Gastroesophageal sphincter (tissue), 4 donors: ENCODE data around the gene RBM47. TPM values are rescaled to one million over a fixed set of nuclear protein-coding genes. Genes with fewer than 3 reads are reported as not detected.

Experiments used
- ATAC-seq: fragments of 150-250 bp; one replicate; pipeline ENCODE4 v1.9.1; 2016; ENCODE audit warnings: mild to moderate bottlenecking, moderate library complexity
- H3K27ac ChIP-seq, 4 donors: fragments of 200-600 bp; sonication (generic) in 3 of 4; 1 replicate in 3 of 4; 2 replicates in 1 of 4; pipeline ENCODE4 v1.5.1; 2016 to 2019
- H3K27me3 ChIP-seq: fragments of 200-600 bp; sonication (generic); one replicate; pipeline ENCODE4 v1.5.1; 2019
- H3K36me3 ChIP-seq, 2 donors: fragments of 200-600 bp; sonication (generic); one replicate each; pipeline ENCODE4 v1.5.1; 2019; ENCODE audit warnings: control low read depth in 1 of 2
- H3K4me1 ChIP-seq, 3 donors: fragments of 200-600 bp; sonication (generic); 1 replicate in 2 of 3; 2 replicates in 1 of 3; pipeline ENCODE4 v1.5.1; 2016 to 2019; ENCODE audit warnings: control low read depth in 2 of 3
- H3K4me3 ChIP-seq, 2 donors: fragments of 200-600 bp; sonication (generic); one replicate each; pipeline ENCODE4 v1.5.1; 2019; ENCODE audit warnings: mild to moderate bottlenecking in 1 of 2, moderate library complexity in 1 of 2
- H3K9me3 ChIP-seq, 3 donors: fragments of 200-600 bp; sonication (generic); one replicate each; pipeline ENCODE4 v1.5.1; 2017 to 2019; ENCODE audit warnings: control low read depth in 2 of 3
- EP300 ChIP-seq: sonication (generic); formaldehyde crosslinking; IDR thresholded peaks from one replicate; pipeline ENCODE4 v1.6.1; 2017; ENCODE audit warnings: antibody characterized with exemption, mild to moderate bottlenecking
- POLR2A ChIP-seq, 2 donors: fragments of 450-650 bp; IDR thresholded peaks; one replicate each; pipeline ENCODE4 v1.6.1; 2017; ENCODE audit warnings: antibody characterized with exemption in 2 of 2, mild to moderate bottlenecking in 2 of 2, moderate library complexity in 1 of 2
- POLR2AphosphoS5 ChIP-seq: sonication (generic); formaldehyde crosslinking; IDR thresholded peaks from one replicate; pipeline ENCODE4 v1.6.1; 2017; ENCODE audit warnings: antibody characterized with exemption
- WGBS, 2 donors: methylation state at CpG; one replicate each; pipeline ENCODE4 v1.1.5; 2018; ENCODE audit warnings: low coverage in 1 of 2; 5-methylcytosine and 5-hydroxymethylcytosine counted together
- small RNA-seq, 4 donors: library from RNA; depleted of rRNA; stranded (forward); fragments of <200 nt; gene quantifications; one replicate each; pipeline ENCODE3, GENCODE V24; 2016
- total RNA-seq, 4 donors: library from RNA; depleted of rRNA; stranded (reverse); fragments of >200 nt; gene quantifications; one replicate each; pipeline ENCODE4 v1.1.0, GENCODE V29; 2016
- TF ChIP-seq, protein P1 (sequence below), 4 experiments: fragments of 200-600 bp in 2 of 4; fragments of 450-650 bp in 2 of 4; sonication (generic) in 1 of 4; IDR thresholded peaks; one replicate each; pipeline ENCODE4 v1.5.1; 2017 to 2019; ENCODE audit warnings: antibody characterized with exemption in 4 of 4, mild to moderate bottlenecking in 2 of 4, moderate library complexity in 2 of 4

The RBM47 gene
- total RNA-seq, 4 donors from 2014 or later: 9.1 to 36.9 (median 26.4) TPM

DNA sequence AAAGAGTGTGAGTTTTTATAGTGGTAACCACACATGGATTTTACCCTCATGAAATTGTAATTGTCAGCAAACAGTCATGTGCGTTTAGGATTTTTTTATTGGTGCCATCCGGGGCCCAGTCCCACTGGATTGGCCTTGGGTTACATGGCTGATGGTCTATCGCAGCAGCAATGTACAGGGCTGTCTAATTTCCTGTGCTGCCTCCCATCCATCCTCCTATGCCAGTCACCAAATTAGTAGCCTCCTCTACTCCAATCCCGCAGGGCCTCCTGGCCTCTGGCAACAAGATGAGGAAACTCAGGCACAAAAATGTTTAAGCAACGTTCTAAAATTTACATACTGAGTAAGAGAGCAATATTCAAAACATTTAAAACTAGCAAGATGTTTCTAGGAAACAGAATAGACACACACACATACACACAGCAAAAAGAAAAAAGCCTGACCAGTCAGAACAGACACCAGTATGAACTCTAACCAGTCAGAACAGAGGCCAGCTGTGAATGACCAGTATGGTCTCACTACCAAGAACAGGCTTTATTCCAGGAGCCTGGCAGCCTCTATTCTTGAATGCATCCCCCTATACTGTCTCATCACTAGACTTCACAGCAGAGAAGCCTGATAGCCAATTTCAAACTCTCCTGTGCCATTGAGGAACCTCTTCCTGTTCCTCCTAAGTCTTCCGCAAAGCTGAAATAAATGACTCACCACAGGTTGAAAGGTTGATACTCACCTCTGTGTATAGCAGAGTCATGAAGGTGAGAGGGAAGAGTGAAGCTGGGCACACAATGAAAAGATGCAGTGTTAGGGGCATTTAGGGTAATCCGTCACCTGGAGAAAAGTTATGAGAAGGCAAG is 251.9 kb downstream of the RBM47 start:
- ATAC-seq: no peak
- H3K27me3 ChIP-seq: no peaks in the 10 kb centered on the region
- H3K4me1 ChIP-seq: no peaks in the 10 kb centered on the region
- TF ChIP-seq POLR2AphosphoS5: no peak
- TF ChIP-seq POLR2A (IDR thresholded peaks at IDR 0.05): no peak
- no peak for TF ChIP-seq EP300
- TF ChIP-seq, protein P1, sequence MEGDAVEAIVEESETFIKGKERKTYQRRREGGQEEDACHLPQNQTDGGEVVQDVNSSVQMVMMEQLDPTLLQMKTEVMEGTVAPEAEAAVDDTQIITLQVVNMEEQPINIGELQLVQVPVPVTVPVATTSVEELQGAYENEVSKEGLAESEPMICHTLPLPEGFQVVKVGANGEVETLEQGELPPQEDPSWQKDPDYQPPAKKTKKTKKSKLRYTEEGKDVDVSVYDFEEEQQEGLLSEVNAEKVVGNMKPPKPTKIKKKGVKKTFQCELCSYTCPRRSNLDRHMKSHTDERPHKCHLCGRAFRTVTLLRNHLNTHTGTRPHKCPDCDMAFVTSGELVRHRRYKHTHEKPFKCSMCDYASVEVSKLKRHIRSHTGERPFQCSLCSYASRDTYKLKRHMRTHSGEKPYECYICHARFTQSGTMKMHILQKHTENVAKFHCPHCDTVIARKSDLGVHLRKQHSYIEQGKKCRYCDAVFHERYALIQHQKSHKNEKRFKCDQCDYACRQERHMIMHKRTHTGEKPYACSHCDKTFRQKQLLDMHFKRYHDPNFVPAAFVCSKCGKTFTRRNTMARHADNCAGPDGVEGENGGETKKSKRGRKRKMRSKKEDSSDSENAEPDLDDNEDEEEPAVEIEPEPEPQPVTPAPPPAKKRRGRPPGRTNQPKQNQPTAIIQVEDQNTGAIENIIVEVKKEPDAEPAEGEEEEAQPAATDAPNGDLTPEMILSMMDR (IDR thresholded peaks at IDR 0.05): no peak
- no peaks in the 10 kb centered on the region for H3K9me3 ChIP-seq
- 61 to 81% methylated on average over 3 to 7 of the region's 7 CpGs for whole genome bisulfite sequencing, 2 donors
- no peak overlapping the region for H3K4me3 ChIP-seq
- no peaks in the 10 kb centered on the region for H3K36me3 ChIP-seq
- no peak overlapping the region for H3K27ac ChIP-seq

DNA sequence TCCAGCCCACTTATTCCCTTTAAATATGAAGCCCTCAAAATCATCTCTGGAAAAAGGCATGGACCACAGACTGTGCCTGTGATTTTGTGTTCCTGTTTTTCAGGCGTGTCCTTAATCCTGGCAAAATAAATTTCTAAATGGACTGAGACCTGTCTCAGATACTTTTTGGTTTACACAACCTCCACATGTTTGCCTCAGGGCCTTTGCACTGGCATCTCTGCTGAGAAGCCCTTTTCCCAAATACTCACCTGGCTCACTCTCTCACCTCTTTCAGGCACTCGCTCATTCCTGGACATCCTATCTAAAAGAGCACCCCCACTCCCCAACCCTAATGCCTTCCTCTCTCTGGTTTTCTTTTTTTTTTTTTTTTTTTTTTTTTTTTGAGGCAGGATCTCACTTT is 254.0 kb downstream of the RBM47 start:
- 88 to 100% methylated on average over 1 to 2 of the region's 2 CpGs for WGBS, 2 donors
- H3K27me3 ChIP-seq: no peaks in the 10 kb centered on the region
- no peaks in the 10 kb centered on the region for H3K4me1 ChIP-seq
- no peak for ATAC-seq
- no peak overlapping the region for H3K4me3 ChIP-seq
- no peaks in the 10 kb centered on the region for H3K36me3 ChIP-seq
- no peak overlapping the region for H3K27ac ChIP-seq
- TF ChIP-seq POLR2A (IDR thresholded peaks at IDR 0.05) (no peak), POLR2AphosphoS5 (no peak), EP300 (no peak)
- TF ChIP-seq, protein P1 (IDR thresholded peaks at IDR 0.05): no peak
- H3K9me3 ChIP-seq: no peaks in the 10 kb centered on the region

DNA sequence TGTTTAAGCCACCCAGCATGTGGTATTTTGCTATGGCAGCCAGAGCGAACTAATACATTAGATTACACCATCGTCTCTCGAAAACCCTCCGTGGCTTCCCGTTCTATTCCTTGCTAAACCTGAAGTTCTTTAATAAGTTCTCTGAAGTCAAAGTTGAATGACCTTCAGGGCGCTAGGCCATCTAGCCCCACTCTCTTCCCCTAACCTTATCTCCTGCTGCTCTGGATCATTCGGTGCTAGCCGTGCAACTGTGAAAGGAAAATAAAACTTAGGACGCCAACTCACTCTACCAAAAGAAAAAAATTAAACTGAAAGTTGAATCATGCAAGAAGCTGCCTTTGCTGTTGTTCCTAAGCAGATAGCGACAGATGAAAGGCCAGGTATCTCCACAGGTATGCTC is 254.6 kb downstream of the RBM47 start:
- 78 to 95% methylated on average over 4 to 8 of the region's 10 CpGs for WGBS, 2 donors

DNA sequence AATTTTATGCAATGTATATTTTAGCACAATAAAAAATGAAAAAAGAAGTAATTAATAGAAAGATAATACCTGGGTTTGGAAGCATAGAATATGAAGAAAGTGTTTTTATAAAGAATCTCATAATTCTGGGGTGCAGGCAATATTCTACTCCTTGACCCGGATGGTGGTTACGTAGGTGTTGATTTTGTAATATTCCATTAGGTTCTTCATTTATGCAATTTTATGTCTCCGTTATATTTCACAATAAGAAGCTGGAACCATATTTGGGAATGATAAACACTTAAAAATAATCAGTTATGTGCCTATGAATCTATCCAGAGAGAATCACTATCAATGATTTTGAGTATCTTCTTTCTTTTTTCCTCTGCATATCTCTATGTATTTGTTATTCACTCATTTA is 256.0 kb downstream of the RBM47 start:
- no peaks in the 10 kb centered on the region for H3K36me3 ChIP-seq
- H3K27ac ChIP-seq: no peak overlapping the region
- H3K9me3 ChIP-seq: no peaks in the 10 kb centered on the region
- WGBS, 2 donors: 89 to 94% methylated on average over 3 of the region's 3 CpGs
- H3K4me3 ChIP-seq: no peak overlapping the region
- H3K4me1 ChIP-seq: no peaks in the 10 kb centered on the region
- H3K27me3 ChIP-seq: no peaks in the 10 kb centered on the region
- TF ChIP-seq POLR2A (IDR thresholded peaks at IDR 0.05): no peak
- TF ChIP-seq EP300: no peak
- TF ChIP-seq, protein P1 (IDR thresholded peaks at IDR 0.05): no peak
- TF ChIP-seq POLR2AphosphoS5: no peak
- no peak for ATAC-seq

More for the DNA sequence above, 254.6 kb downstream of the RBM47 start:
- no peak overlapping the region for H3K4me3 ChIP-seq
- no peaks in the 10 kb centered on the region for H3K9me3 ChIP-seq
- no peaks in the 10 kb centered on the region for H3K4me1 ChIP-seq
- TF ChIP-seq, protein P1 (IDR thresholded peaks at IDR 0.05): no peak
- TF ChIP-seq POLR2A (IDR thresholded peaks at IDR 0.05) (no peak), POLR2AphosphoS5 (no peak), EP300 (no peak)
- H3K36me3 ChIP-seq: no peaks in the 10 kb centered on the region
- no peak for ATAC-seq
- no peak overlapping the region for H3K27ac ChIP-seq
- no peaks in the 10 kb centered on the region for H3K27me3 ChIP-seq

Small RNAs within 50 kb of the gene (small RNA-seq; reads per million reads assigned to genes)
- gene AC098869.1: 0 reads per million in 4 donors
- gene MIR4802: 0 to 0.63 (median 0) reads per million in 4 donors
- 0 reads per million in 4 donors for gene RNU7-74P

Other genes with a start within 250 kb of the RBM47 start
- gene NSUN7, start 120.1 kb upstream of the RBM47 start, total RNA-seq: 1 to 10 TPM; 2.1 to 8.7 (median 2.9) TPM